Thyroid gland (tissue), 4 donors: ENCODE results near the gene CHST12. TPM values are rescaled to one million over a fixed set of nuclear protein-coding genes. Genes with fewer than 3 reads are reported as not detected.

ENCODE experiments used
- DNase-seq, 2 donors: peaks; one replicate each; pipeline ENCODE4 v3.0.0-alpha.2; 2019
- H3K27ac ChIP-seq, 3 donors: fragments of 200-600 bp; sonication (generic); 1 replicate in 2 of 3; 2 replicates in 1 of 3; pipeline ENCODE4 v1.5.1; 2016 to 2019; ENCODE audit warnings: mild to moderate bottlenecking in 1 of 3, moderate library complexity in 1 of 3
- H3K27me3 ChIP-seq: fragments of 200-600 bp; sonication (generic); one replicate; pipeline ENCODE4 v1.5.1; 2019
- H3K36me3 ChIP-seq, 2 donors: fragments of 200-600 bp; sonication (generic); one replicate each; pipeline ENCODE4 v1.5.1; 2016 to 2019
- H3K4me1 ChIP-seq, 2 donors: fragments of 200-600 bp; sonication (generic); one replicate each; pipeline ENCODE4 v1.5.1; 2017 to 2019
- H3K4me3 ChIP-seq, 3 donors: fragments of 200-600 bp; sonication (generic); replicated peaks in 1 of 3; 1 replicate in 2 of 3; 2 replicates in 1 of 3; pipeline ENCODE4 v1.5.1; 2016; ENCODE audit warnings: mild to moderate bottlenecking in 1 of 3
- H3K9me3 ChIP-seq: fragments of 200-600 bp; sonication (generic); one replicate; pipeline ENCODE4 v1.5.1; 2017
- POLR2A ChIP-seq, 2 donors: fragments of 450-650 bp; IDR thresholded peaks; one replicate each; pipeline ENCODE4 v1.6.1; 2017; ENCODE audit warnings: antibody characterized with exemption in 2 of 2, mild to moderate bottlenecking in 2 of 2, moderate library complexity in 1 of 2
- WGBS, 2 donors: methylation state at CpG; one replicate each; pipeline ENCODE4 v1.1.5; 2017; 5-methylcytosine and 5-hydroxymethylcytosine counted together
- intact Hi-C: fragments of 100-400 bp; cut with DNase I; formaldehyde crosslinking; loops from one replicate; pipeline ENCODE4 v1.15.1; 2023
- total RNA-seq, 4 donors: library from RNA; depleted of rRNA; stranded (reverse); fragments of >200 nt; gene quantifications; one replicate each; pipeline ENCODE4 v1.2.3, GENCODE V29; 2016
- TF ChIP-seq, protein P1 (sequence below), 6 experiments: fragments of 200-600 bp in 3 of 6; fragments of 450-650 bp in 3 of 6; sonication (generic) in 3 of 6; IDR thresholded peaks; one replicate each; pipeline ENCODE4 v1.5.1; 2016 to 2019; ENCODE audit warnings: antibody characterized with exemption in 6 of 6, mild to moderate bottlenecking in 2 of 6, inconsistent platforms in 1 of 6, moderate library complexity in 1 of 6

Gene CHST12
- total RNA-seq, 4 donors from 2014 or later: 15.3 to 24.2 (median 19.2) TPM

DNA sequence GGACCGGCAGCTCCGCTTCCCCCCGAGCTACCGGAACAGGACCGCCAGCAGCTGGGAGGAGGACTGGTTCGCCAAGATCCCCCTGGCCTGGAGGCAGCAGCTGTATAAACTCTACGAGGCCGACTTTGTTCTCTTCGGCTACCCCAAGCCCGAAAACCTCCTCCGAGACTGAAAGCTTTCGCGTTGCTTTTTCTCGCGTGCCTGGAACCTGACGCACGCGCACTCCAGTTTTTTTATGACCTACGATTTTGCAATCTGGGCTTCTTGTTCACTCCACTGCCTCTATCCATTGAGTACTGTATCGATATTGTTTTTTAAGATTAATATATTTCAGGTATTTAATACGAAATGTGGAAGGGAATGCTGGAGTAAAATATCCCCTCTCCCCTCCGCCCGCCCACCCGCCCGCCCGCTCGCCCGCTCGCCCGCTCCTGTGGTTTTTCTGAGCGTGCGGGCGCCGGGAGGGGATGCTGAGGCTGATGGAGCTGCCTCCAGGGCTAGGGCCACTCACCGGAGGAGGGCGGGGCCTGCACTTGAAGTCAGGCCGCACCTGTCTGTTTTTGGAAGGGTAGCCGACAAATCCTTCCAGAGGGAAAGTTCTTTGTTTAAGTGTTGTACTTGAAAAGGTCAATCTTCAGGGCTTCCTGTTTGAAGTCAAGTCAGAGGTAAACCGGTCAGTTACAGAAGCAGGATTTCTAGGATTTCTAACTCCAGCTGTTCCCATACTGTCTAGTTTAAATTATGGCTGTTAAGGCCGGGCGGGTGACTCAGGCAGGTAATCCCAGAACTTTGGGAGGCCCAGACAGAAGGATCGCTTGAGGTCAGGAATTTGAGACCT, 30.5 kb downstream of the CHST12 start:
- WGBS, 2 donors: 95 to 96% methylated on average over 39 to 42 of the region's 42 CpGs
- H3K27ac ChIP-seq: no peak overlapping the region
- no peak overlapping the region for H3K4me3 ChIP-seq
- H3K36me3 ChIP-seq: peaks cover 24 to 26% of the 10 kb centered on the region in 2 donors
- intact Hi-C loops: no loop called here
- H3K9me3 ChIP-seq: no peaks in the 10 kb centered on the region
- TF ChIP-seq POLR2A (IDR thresholded peaks at IDR 0.05): no peak
- TF ChIP-seq, protein P1, sequence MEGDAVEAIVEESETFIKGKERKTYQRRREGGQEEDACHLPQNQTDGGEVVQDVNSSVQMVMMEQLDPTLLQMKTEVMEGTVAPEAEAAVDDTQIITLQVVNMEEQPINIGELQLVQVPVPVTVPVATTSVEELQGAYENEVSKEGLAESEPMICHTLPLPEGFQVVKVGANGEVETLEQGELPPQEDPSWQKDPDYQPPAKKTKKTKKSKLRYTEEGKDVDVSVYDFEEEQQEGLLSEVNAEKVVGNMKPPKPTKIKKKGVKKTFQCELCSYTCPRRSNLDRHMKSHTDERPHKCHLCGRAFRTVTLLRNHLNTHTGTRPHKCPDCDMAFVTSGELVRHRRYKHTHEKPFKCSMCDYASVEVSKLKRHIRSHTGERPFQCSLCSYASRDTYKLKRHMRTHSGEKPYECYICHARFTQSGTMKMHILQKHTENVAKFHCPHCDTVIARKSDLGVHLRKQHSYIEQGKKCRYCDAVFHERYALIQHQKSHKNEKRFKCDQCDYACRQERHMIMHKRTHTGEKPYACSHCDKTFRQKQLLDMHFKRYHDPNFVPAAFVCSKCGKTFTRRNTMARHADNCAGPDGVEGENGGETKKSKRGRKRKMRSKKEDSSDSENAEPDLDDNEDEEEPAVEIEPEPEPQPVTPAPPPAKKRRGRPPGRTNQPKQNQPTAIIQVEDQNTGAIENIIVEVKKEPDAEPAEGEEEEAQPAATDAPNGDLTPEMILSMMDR (IDR thresholded peaks at IDR 0.05): no peak
- no peaks in the 10 kb centered on the region for H3K27me3 ChIP-seq
- no peaks in the 10 kb centered on the region for H3K4me1 ChIP-seq
- DNase-seq: no peak

DNA sequence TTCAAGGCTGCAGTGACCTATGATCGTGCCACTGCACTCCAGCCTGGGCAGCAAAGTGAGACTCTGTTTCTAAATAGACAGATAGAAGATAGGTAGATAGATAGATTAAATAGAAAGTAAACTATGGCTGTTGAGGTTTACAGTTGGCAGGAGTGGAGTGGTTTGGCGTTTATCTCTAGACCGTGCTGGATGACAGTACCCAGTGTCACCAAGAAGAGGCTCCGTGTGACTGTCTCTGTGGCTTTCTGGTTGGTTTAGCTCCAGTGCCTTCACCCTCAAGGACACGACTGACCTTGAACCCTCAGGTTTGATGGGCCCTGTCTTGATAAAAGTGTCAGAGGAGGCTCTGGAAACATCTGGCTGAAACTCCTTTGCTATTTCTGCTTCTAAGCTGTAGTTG, 31.7 kb downstream of the CHST12 start:
- DNase-seq: no peak
- H3K4me1 ChIP-seq: peaks cover 2 to 3% of the 10 kb centered on the region in 2 donors
- intact Hi-C loops: no loop called here
- H3K27ac ChIP-seq: no peak overlapping the region
- no peaks in the 10 kb centered on the region for H3K9me3 ChIP-seq
- TF ChIP-seq POLR2A (IDR thresholded peaks at IDR 0.05): no peak
- TF ChIP-seq, protein P1 (IDR thresholded peaks at IDR 0.05): no peak
- H3K27me3 ChIP-seq: no peaks in the 10 kb centered on the region
- no peak overlapping the region for H3K4me3 ChIP-seq
- H3K36me3 ChIP-seq: peaks cover 24 to 26% of the 10 kb centered on the region in 2 donors
- 84 to 88% methylated on average over 5 of the region's 5 CpGs for WGBS, 2 donors

GRCh38 chr7:2436341-2437104, 33.1 kb downstream of the CHST12 start:
- TF ChIP-seq POLR2A (IDR thresholded peaks at IDR 0.05): no peak
- TF ChIP-seq, protein P1 (IDR thresholded peaks at IDR 0.05): no peak

GRCh38 chr7:2437136-2437535, 33.7 kb downstream of the CHST12 start:
- WGBS, 2 donors: 94 to 95% methylated on average over 9 of the region's 9 CpGs
- Histone ChIP-seq H3K27me3 (no peaks in the 10 kb centered on the region), H3K36me3 (peaks cover 24 to 26% of the 10 kb centered on the region in 2 donors), H3K27ac (no peak overlapping the region), H3K4me3 (no peak overlapping the region), H3K9me3 (no peaks in the 10 kb centered on the region), H3K4me1 (peaks cover 9 to 12% of the 10 kb centered on the region in 2 donors)
- intact Hi-C loops: no loop called here
- TF ChIP-seq, protein P1 (IDR thresholded peaks at IDR 0.05): no peak
- no peak for TF ChIP-seq POLR2A (IDR thresholded peaks at IDR 0.05)
- DNase-seq: no peak

More at GRCh38 chr7:2436341-2437104, 33.1 kb downstream of the CHST12 start:
- intact Hi-C loops: no loop called here
- peaks cover 24 to 26% of the 10 kb centered on the region in 2 donors for H3K36me3 ChIP-seq
- H3K27me3 ChIP-seq: no peaks in the 10 kb centered on the region
- 87 to 94% methylated on average over 25 of the region's 25 CpGs for WGBS, 2 donors
- H3K9me3 ChIP-seq: no peaks in the 10 kb centered on the region
- H3K4me3 ChIP-seq: no peak overlapping the region
- peaks cover 9 to 12% of the 10 kb centered on the region in 2 donors for H3K4me1 ChIP-seq
- DNase-seq: no peak
- H3K27ac ChIP-seq: no peak overlapping the region
